ENCODE measurements around the gene SPACA7.

Gene SPACA7

GRCh38 chr13:112469071-112469745 is 93.1 kb downstream of the SPACA7 start:
- DNase-seq: no peak

- no peak for DNase-seq
Observed at GRCh38 chr13:112473818-112474217, 97.7 kb downstream of the SPACA7 start.

- DNase-seq: no peak
Observed at GRCh38 chr13:112474869-112475268, 98.7 kb downstream of the SPACA7 start.

GRCh38 chr13:112475889-112476288 is 99.7 kb downstream of the SPACA7 start:
- no peak for DNase-seq

- no peak for DNase-seq
Observed at GRCh38 chr13:112477070-112477619, 101.0 kb downstream of the SPACA7 start.

- no peak for DNase-seq
Observed at GRCh38 chr13:112479389-112479788, 103.2 kb downstream of the SPACA7 start.

- no peak for DNase-seq
Observed at GRCh38 chr13:112481458-112481857, 105.3 kb downstream of the SPACA7 start.

GRCh38 chr13:112483299-112483698 is 107.1 kb downstream of the SPACA7 start:
- no peak for DNase-seq

Data from GOT3 (cell line).